GM19025 (cell line): ENCODE results near the gene MST1.

Source experiments
- ATAC-seq: cut with Tn5 transposase; IDR thresholded peaks from one replicate; pipeline ENCODE4 v1.9.1; 2021; ENCODE audit warnings: mild to moderate bottlenecking, low read depth, moderate library complexity; ENCODE audit not compliant: unreplicated experiment

Gene MST1

GRCh38 chr3:49659756-49660155, 29.5 kb downstream of the MST1 start:
- no peak for ATAC-seq

- ATAC-seq = no peak
These were observed 30.6 kb downstream of the MST1 start for GRCh38 chr3:49658711-49659110.

GRCh38 chr3:49657208-49657915, 31.9 kb downstream of the MST1 start:
- ATAC-seq = no peak

- ATAC-seq = no peak
These were observed 32.6 kb downstream of the MST1 start for GRCh38 chr3:49656541-49657112.

- ATAC-seq = no peak
These were observed 33.5 kb downstream of the MST1 start for GRCh38 chr3:49655731-49656285.

- no peak for ATAC-seq
These were observed 34.2 kb downstream of the MST1 start for GRCh38 chr3:49654955-49655556.

- no peak for ATAC-seq
These were observed 35.0 kb downstream of the MST1 start for GRCh38 chr3:49654176-49654825.

GRCh38 chr3:49653621-49654020, 35.7 kb downstream of the MST1 start:
- no peak for ATAC-seq

GRCh38 chr3:49652903-49653415, 36.3 kb downstream of the MST1 start:
- ATAC-seq = no peak

GRCh38 chr3:49652218-49652902, 36.9 kb downstream of the MST1 start:
- ATAC-seq = no peak

GRCh38 chr3:49650637-49651036, 38.6 kb downstream of the MST1 start:
- ATAC-seq = no peak

- ATAC-seq = no peak
These were observed 39.1 kb downstream of the MST1 start for GRCh38 chr3:49650177-49650576.

- ATAC-seq = no peak
These were observed 39.7 kb downstream of the MST1 start for GRCh38 chr3:49649576-49649975.

- no peak for ATAC-seq
These were observed 40.8 kb downstream of the MST1 start for GRCh38 chr3:49648354-49649019.

- ATAC-seq = no peak
These were observed 41.5 kb downstream of the MST1 start for GRCh38 chr3:49647741-49648140.

GRCh38 chr3:49646236-49646635, 43.0 kb downstream of the MST1 start:
- no peak for ATAC-seq

GRCh38 chr3:49644684-49645083, 44.6 kb downstream of the MST1 start:
- no peak for ATAC-seq

GRCh38 chr3:49642708-49643145, 46.5 kb downstream of the MST1 start:
- ATAC-seq = no peak

GRCh38 chr3:49641921-49642707, 47.2 kb downstream of the MST1 start:
- ATAC-seq = no peak
